HG02973 (cell line): ENCODE results near the gene RPL13A.
"Not testable (repeated sequence)": the region's sequence is repeated elsewhere in the genome, so short reads cannot be mapped to it uniquely, and the experiment has no call there.

Experiments used
- ATAC-seq: cut with Tn5 transposase; IDR thresholded peaks from one replicate; pipeline ENCODE4 v1.9.1; 2021; ENCODE audit warnings: moderate library complexity; ENCODE audit not compliant: unreplicated experiment

The RPL13A gene

DNA sequence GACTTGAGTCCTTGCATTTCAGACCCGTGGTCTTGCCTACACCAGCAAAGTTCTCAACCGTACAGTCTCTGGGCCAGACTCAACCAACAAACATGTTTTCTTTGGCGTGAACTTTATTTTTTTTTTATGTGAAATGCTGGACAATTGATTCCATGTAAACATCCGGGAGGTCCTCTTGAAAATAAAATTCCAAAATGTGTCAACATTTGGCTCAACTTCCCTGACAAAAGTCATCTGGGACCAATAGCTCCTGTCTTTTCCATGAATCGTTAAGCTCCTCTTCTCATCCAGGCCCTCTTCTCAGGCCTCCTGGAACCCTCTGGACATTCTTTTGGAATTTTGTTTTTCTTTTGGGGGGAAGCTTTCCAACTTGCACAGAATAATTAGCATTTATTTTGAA, 31.6 kb upstream of the RPL13A start:
- ATAC-seq = no peak

DNA sequence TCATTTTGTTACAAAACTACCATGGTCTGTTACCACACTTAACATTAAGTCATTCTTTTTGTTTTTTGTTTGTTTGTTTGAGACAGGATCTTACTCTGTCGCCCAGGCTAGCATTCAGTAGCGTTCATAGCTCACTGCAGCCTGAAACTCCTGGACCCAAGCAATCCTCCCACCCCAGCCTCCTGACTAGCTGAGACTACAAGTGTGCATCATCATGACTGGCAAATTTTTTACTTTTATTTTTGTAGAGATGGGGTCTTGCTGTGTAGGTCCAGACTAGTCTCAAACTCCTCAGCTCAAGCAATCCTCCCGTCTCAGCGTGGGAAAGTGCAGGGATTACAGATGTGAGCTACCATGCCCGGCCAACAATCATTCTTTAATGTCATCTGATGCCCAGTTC, 31.1 kb upstream of the RPL13A start:
- ATAC-seq = no peak

DNA sequence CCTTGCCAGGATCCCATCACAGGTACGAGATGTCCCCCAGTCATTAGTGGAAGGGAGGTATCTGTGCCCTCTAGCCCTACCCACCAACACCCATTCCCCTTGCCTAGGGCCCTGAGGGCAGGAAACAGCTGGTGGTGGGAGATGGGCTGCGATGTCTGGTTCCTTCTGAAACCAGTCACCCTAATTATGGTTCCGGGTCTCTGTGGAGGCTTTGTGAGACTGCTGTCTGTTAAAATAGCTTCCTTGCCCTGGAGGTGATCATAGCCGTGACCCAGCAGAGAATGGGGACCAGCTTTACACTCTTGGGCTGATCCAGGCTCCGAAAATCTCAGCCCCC, 28.9 kb upstream of the RPL13A start:
- ATAC-seq = no peak

DNA sequence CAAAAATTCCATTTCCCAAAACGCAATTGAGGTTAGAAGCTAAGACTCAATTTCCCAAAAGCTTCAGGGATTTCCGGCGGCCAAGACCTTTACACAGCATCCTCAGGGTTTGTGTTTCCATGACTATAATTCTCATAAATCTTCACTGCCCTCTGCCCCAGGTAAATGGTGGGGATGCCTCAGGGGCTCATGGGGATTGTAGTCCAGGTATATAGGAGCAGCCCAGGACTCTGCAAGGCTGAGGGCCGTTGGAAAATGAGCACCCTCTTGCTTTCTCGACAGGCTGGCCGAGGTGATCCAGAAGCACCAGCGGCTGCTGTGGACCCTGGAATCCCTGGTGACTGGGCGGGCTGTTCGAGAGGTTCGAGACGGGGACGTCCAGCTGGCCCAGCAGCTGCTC, 28.0 kb upstream of the RPL13A start:
- ATAC-seq = no peak

DNA sequence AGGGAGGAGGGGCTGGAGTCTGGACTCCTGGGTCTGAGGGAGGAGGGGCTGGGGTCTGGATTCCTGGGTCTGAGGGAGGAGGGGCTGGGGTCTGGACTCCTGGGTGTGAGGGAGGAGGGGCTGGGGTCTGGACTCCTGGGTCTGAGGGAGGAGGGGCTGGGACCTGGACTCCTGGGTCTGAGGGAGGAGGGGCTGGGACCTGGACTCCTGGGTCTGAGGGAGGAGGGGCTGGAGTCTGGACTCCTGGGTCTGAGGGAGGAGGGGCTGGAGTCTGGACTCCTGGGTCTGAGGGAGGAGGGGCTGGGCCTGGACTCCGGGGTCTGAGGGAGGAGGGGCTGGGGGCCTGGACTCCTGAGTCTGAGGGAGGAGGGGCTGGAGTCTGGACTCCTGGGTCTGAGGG, 26.3 kb upstream of the RPL13A start:
- ATAC-seq = not testable (repeated sequence)

DNA sequence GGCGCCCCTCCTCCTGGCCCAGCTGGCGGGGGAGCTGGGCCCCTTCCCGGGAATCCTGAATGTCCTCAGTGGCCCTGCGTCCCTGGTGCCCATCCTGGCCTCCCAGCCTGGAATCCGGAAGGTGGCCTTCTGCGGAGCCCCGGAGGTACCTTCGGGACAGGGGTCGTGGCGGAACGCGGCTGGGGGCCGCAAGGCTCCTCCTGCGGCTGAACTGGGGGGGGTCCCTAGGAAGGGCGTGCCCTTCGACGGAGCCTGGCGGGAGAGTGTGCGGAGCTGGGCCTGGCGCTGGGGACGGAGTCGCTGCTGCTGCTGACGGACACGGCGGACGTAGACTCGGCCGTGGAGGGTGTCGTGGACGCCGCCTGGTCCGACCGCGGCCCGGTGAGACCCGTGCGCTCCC, 25.8 kb upstream of the RPL13A start:
- ATAC-seq = no peak

DNA sequence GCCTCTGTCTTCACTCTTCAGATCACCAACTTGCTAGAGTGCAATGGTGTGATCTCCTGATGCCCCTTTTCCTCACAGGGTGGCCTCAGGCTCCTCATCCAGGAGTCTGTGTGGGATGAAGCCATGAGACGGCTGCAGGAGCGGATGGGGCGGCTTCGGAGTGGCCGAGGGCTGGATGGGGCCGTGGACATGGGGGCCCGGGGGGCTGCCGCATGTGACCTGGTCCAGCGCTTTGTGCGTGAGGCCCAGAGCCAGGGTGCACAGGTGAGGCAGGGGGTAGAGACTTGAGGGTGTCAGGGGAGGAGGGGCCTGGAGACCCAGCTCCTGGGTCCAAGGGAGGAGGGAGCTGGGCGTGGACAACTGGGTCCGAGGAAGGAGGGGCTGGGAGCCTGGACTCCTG, 24.9 kb upstream of the RPL13A start:
- ATAC-seq = no peak

DNA sequence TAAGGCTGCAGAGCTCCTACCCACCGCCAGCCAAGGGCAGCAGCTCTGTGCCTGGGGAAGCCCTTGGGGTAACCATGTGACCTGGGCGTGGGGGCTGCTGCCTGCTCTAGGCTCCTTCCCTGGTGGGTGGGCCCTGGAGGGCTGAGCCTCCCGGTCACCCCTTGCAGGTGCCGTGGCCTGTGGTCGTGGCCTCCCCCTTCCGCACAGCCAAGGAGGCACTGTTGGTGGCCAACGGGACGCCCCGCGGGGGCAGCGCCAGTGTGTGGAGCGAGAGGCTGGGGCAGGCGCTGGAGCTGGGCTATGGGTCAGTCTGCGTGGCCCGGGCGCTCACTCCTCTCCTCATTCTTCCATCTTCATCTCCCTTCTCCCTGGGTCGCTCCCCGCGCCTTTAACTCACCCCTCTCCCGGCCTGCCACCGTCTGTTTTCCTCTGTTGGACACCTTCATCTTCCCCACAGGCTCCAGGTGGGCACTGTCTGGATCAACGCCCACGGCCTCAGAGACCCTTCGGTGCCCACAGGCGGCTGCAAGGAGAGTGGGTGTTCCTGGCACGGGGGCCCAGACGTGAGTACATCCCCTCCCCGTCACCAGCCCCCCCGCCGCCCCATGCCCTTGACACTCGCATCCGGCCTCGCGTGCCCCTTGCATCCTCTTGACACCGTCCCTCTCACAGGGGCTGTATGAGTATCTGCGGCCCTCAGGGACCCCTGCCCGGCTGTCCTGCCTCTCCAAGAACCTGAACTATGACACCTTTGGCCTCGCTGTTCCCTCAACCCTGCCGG, 23.3 kb upstream of the RPL13A start:
- ATAC-seq = no peak

DNA sequence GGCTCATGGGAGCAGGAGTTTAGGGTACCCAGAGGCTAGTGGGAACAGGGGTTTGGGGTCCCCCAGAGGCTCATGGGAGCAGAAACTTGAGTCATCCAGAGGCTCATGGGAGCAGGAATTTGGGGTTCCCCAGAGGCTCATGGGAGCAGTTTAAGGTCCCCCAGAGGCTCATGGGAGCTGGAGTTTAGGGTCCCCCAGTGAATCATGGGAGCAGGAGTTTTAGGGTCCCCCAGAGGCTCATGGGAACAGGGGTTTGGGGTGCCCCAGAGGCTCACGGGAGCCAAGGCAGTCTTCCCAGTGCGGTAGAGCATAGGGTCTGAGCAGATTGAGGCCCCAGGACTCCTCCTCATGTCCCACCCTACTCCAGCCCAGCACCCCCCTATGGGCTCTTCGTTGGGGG, 22.0 kb upstream of the RPL13A start:
- no peak for ATAC-seq

DNA sequence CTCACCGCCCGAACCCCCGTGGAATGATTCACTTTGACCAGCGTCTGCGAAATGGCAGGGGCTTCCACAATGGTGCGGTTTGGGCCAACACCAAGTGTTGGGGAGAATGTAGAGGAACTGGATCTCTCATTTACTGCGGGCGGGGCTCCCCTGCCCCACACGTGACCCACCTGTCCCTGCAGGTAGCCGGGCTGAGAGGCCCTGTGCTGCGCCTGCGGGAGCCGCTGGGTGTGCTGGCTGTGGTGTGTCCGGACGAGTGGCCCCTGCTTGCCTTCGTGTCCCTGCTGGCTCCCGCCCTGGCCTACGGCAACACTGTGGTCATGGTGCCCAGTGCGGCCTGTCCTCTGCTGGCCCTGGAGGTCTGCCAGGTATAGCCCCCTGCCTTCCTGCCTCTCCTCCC, 19.2 kb upstream of the RPL13A start:
- no peak for ATAC-seq

DNA sequence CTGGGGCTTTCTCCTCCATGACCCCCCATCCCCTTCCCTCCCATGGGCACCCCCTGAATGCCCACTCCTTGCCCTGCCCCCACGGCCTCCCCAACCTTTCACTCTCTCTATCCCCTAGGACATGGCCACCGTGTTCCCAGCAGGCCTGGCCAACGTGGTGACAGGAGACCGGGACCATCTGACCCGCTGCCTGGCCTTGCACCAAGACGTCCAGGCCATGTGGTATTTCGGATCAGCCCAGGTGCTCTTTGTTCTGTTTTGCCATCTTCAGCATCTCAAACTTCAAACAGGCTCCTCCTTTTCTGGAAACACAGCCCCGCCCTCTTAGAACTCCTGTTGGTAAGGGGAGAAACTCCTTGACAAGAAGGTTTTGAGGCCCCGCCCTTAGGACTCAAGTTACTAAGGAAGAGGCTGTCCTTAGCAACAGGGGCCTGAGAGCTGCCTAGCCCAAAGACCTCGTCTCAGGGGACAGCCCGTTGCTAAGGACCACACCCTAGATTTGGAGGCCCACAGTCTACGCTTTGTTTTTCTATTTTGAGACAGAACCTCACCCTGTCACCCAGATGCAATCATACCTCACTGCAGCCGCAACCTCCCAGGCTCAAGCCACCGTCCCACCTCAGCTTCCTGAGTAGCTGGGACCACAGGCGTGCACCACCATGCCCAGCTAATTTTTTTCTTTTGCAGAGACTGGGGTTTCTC, 18.5 kb upstream of the RPL13A start:
- ATAC-seq = peak; percentile 58

DNA sequence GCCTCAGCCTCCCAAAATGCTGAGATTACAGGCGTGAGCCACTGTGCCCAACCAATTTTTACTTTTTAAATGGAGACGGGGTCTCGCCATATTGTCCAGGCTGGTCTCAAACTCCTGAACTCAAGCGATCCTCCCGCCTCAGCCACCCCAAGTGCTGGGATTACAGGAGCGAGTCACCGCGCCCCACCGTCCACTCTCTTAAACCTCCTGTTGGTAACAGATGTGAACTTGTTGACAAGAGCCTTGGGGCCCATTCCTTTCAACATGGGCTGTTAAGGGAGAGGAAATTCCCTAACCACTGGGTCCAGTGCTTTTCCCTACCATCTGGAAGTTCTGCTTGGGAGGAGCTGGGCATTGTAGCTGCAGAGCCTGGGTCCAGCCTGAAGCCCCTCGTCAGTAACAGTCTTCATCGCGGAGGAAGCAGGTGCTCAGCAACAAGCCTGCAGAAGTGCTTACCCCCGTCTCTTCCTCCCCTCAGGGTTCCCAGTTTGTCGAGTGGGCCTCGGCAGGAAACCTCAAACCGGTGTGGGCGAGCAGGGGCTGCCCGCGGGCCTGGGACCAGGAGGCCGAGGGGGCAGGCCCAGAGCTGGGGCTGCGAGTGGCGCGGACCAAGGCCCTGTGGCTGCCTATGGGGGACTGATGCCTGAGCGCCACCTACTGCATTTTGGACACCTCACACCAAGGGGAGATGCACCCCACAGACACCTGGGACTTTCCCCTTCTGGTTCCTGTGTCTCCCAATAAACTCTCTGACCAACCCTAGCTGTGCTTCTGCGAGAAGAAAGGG, 17.4 kb upstream of the RPL13A start:
- no peak for ATAC-seq

DNA sequence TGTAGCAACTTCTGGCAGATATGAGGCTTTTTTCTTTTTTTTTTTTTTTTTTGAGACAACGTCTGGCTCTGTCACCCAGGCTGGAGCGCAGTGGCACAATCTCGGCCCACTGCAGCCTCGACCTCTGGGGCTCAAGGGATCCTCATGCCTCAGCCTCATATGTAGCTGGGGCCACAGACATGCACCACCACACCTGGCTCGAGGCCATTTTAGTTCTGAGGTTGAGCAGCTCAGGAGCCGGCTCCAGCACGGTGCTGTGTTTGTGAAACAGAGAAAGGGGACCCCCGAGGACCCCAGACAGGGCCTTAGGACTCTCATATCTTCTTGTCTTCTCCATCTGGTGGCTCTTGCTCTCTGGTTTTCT, 16.8 kb upstream of the RPL13A start:
- no peak for ATAC-seq

DNA sequence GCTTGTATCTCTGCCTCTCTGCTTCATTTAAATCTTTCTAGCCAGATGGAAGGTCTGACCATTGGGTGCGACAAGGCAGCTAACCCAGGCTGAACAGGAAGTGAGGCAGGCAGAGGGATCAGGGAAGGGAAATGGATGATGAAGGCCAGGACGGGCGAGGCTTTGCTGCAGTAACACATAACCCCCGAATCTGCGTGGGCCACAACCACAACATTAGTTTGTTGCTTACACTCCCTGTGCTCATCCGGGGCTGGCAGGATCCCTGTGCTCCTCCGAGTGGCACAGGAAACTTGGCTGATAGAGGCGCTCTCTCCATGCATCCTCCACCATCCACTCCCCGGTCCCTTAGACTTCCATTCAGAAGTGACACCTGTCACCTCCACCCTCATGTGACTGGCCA, 14.5 kb upstream of the RPL13A start:
- ATAC-seq = no peak

DNA sequence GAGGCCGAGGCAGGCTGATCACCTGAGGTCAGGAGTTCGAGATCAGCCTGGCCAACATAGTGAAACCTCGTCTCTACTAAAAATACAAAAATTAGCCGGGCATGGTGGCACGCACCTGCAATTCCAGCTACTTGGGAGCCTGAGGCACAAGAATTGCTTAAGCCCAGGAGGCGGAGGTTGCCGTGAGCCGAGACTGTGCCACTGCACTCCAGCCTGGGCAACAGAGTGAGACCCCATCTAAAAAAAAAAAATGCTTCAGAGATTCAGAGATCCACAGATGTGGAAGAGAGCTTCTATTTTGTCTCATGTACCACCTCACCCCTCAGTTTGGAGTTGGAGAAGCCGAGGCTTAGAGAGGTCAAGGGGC, 13.9 kb upstream of the RPL13A start:
- ATAC-seq = not testable (repeated sequence)

DNA sequence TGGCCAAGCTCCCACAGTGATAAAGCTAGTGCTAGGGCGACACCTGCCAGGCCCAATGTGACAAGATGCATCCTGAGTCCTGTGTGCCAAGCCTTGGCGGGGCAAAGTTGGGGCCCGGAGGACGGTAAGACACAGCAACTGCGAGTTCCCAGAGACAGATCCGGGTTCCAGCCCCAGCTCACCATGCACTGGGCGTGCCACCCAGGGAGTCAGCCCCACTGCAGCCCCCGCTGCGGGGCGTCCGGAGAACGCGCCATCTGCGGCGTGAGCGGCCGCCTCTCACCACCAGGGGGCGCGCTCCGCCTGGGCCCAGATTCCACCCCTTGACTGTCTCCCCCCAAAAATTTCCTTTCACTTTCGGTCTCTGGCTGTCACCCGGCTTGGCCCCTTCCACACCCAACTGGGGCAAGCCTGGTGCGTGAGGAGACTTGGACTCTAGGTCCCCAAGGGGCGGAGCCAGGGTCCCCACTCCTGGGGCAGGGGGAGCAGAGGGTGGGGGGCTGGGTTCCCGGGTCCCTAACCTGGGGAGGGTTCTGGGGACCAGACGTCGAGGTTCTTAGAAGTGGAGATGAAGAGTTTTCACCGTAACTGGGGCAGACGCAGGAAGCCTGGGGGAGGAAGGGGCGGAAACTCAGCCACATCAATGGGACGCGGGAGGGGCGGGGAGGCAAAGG, 13.4 kb upstream of the RPL13A start, which contains the start of gene FLT3LG:
TSS of gene FLT3LG (plus strand) at position 348 of the 674 bp plus-strand sequence. CDS start 425 bp downstream, outside the sequence.
- peak; percentile 44 for ATAC-seq

DNA sequence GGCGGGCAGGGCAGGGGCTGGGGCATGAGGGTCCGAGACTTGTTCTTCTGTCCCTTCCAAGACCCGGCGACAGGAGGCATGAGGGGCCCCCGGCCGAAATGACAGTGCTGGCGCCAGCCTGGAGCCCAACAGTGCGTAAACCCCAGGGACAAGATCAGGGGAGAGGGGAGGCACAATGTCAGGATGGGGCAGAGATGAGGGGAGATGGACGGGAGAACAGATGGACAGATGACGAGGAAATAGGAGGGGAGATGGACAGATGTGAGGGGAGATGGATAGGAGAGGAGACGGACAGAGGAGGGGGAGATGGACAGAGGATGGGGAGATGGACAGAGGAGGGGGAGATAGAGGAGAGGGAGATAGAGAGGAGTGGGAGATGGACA, 12.9 kb upstream of the RPL13A start:
- ATAC-seq = no peak

DNA sequence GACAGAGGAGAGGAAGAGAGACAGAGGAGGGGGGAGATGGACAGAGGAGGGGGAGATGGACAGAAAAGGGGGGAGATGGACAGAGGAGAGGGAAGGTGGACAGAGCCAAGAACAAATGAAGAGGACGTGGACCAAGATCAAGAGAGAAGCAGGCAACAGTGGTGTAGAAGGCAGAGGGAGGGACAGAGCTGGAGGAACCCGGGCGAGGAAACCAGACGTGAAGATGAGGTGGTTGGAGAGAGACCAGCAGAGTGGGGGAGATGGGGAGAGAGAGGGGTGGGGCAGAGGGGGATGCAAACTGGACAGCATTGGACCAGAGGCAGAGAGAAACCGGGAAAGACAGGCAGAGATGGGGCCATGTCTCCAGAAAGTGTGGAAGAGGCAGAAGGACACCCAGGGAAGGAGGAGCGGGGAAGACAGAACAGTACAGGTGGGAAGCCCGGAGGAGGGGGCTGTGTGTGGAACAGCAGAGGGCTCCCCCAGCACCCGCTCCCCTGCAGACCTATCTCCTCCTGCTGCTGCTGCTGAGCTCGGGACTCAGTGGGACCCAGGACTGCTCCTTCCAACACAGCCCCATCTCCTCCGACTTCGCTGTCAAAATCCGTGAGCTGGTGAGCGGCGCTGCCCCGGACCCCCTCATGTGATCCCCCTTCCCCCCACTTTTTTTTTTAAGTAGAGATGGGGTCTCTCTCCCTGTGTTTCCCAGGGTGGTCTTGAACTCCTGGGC, 12.1 kb upstream of the RPL13A start:
- no peak for ATAC-seq

DNA sequence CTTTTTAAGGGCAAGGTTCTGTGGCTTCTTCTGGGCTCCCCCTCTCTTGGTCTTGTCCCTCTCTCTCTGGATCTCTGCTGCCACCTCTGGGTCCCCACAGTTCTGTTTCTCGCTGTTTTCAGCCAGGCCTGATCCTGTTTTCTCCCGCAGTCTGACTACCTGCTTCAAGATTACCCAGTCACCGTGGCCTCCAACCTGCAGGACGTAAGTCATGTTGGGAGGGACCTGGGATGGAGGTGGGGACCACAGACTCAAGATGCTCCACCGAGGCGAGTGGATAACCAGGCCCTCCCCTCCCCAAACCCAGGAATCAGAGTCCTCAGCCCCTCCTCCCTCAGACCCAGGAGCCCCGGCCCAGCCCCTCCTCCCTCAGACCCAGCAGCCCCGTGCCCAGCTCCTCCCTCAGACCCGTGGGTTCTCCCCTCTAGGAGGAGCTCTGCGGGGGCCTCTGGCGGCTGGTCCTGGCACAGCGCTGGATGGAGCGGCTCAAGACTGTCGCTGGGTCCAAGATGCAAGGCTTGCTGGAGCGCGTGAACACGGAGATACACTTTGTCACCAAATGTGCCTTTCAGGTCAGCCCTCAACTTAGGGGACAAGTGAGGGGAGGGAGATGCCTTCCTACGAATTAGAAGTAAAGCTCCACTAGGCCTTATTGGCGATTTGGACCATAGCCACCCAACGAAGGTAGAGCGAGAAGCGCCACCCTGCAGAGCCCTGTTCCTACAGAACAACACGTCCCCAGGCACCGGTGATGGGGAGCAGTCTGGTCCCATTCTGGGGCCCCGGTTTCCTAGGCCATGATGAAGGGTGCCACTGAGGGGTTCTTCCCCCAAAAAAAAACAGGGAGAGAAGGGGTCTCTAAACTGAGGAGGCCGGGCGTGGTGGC, 11.2 kb upstream of the RPL13A start:
- no peak for ATAC-seq
